ENCODE data around the gene AEBP1.
A peak's percentile ranks its signal among the peaks of the same experiment; 100 is the strongest.
"Not testable (repeated sequence)": the region's sequence is repeated elsewhere in the genome, so short reads cannot be mapped to it uniquely, and the experiment has no call there.

Gene AEBP1

DNA sequence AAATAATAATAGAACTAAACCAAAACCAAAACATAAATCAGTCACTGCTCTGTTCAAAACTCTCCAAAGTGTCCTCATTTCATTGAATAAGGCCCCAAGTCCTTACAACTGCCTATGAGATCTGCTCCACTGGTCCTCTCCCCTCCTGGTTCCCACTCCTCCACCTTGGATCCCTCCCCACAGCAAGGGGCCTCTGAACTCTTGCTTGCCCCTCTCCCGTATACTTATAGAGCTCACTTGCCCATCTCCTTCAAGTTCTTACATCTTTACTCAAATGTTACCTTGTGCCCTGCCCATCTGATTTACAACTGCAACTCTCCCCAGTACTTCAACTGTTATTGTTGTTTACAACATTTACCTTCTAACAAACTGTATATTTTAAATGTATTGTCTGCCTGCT, 18.4 kb downstream of the AEBP1 start:
- Histone ChIP-seq H3K9me3 (ENCODE audit: insufficient read depth, low read length, severe bottlenecking) (no peaks in the 10 kb centered on the region), H3K27ac (ENCODE audit: low read length) (peak overlapping the region; percentile 75), H4K20me1 (ENCODE audit: insufficient read depth, low read length) (peaks cover 21% of the 10 kb centered on the region; the same call in 1 of the 2 replicates), H3K9ac (ENCODE audit: low read depth, low read length) (peak overlapping the region; percentile 67), H2AFZ (ENCODE audit: low read depth, low read length) (no peak overlapping the region), H3K4me1 (ENCODE audit: insufficient read depth, low read length) (peaks cover 49% of the 10 kb centered on the region), H3K4me2 (ENCODE audit: insufficient read depth, low read length) (peak overlapping the region; percentile 95), H3K4me3 (ENCODE audit: low read depth in 1 of 2, low read length in 2 of 2) (peak overlapping the region; percentile 66 to 77), H3K36me3 (ENCODE audit: insufficient read depth, low read length) (peaks cover 42% of the 10 kb centered on the region), H3K79me2 (ENCODE audit: insufficient read depth, low read length) (peaks cover 54% of the 10 kb centered on the region), H3K27me3 (ENCODE audit: insufficient read depth, low read length, poor library complexity) (no peaks in the 10 kb centered on the region)
- DNase-seq (no peak), ATAC-seq (ENCODE audit: insufficient read depth, low read depth) (no peak)
- no peak for TF ChIP-seq EZH2 (IDR thresholded peaks at IDR 0.05; ENCODE audit: borderline replicate concordance, low read depth, low read length, severe bottlenecking)
- no peak for TF ChIP-seq CTCF (IDR thresholded peaks at IDR 0.05; ENCODE audit: borderline replicate concordance, extremely low read depth, low read length, poor library complexity, severe bottlenecking)

- TF ChIP-seq CTCF (IDR thresholded peaks at IDR 0.05; ENCODE audit: borderline replicate concordance, extremely low read depth, low read length, poor library complexity, severe bottlenecking) (peak; percentile 18), EZH2 (IDR thresholded peaks at IDR 0.05; ENCODE audit: borderline replicate concordance, low read depth, low read length, severe bottlenecking) (no peak)
- Histone ChIP-seq H4K20me1 (ENCODE audit: insufficient read depth, low read length) (peaks cover 15% of the 10 kb centered on the region; the same call in 1 of the 2 replicates), H3K4me1 (ENCODE audit: insufficient read depth, low read length) (peaks cover 49% of the 10 kb centered on the region), H2AFZ (ENCODE audit: low read depth, low read length) (peak within 1 kb of the TSS; percentile 82), H3K9me3 (ENCODE audit: insufficient read depth, low read length, severe bottlenecking) (no peaks in the 10 kb centered on the region), H3K9ac (ENCODE audit: low read depth, low read length) (peak within 1 kb of the TSS; percentile 67), H3K4me2 (ENCODE audit: insufficient read depth, low read length) (peak within 1 kb of the TSS; percentile 95), H3K27me3 (ENCODE audit: insufficient read depth, low read length, poor library complexity) (no peaks in the 10 kb centered on the region), H3K27ac (ENCODE audit: low read length) (peak within 1 kb of the TSS; percentile 75), H3K36me3 (ENCODE audit: insufficient read depth, low read length) (peaks cover 34% of the 10 kb centered on the region), H3K79me2 (ENCODE audit: insufficient read depth, low read length) (peaks cover 49% of the 10 kb centered on the region), H3K4me3 (ENCODE audit: low read depth in 1 of 2, low read length in 2 of 2) (peak within 1 kb of the TSS; percentile 66 to 77)
- peak; percentile 98 for ATAC-seq (ENCODE audit: insufficient read depth, low read depth)
- DNase-seq: peak; percentile 99
Observed at GRCh38 chr7:44123190-44124003, 19.3 kb downstream of the AEBP1 start, which contains the start of gene POLD2. Gene POLD2, minus strand, starts transcription at chr7:44123548. Its CDS starts 1,495 bp downstream, at chr7:44122053.

DNA sequence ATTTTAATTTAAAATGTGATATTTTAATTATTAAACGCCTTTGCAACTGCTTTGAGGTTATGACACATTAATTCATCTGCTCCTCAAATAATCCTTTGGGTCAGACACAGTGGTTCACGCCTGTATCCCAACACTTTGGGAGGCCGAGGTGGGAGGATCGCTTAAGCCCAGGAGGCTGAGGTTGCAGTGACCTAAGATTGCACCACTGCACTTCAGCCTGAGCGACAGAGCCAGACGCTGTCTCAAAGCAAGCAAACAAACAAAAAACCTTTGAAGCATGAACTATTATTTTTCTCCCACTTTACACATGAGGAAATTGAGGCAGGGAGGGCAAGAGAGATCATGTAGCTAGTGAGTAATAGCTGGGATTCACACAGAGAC, 20.7 kb downstream of the AEBP1 start:
- no peak overlapping the region for H3K27ac ChIP-seq (ENCODE audit: low read length)
- no peaks in the 10 kb centered on the region for H3K27me3 ChIP-seq (ENCODE audit: insufficient read depth, low read length, poor library complexity)
- H3K79me2 ChIP-seq (ENCODE audit: insufficient read depth, low read length): peaks cover 40% of the 10 kb centered on the region
- no peak overlapping the region for H3K4me2 ChIP-seq (ENCODE audit: insufficient read depth, low read length)
- no peaks in the 10 kb centered on the region for H3K9me3 ChIP-seq (ENCODE audit: insufficient read depth, low read length, severe bottlenecking)
- no peak for TF ChIP-seq CTCF (IDR thresholded peaks at IDR 0.05; ENCODE audit: borderline replicate concordance, extremely low read depth, low read length, poor library complexity, severe bottlenecking)
- TF ChIP-seq EZH2 (IDR thresholded peaks at IDR 0.05; ENCODE audit: borderline replicate concordance, low read depth, low read length, severe bottlenecking): no peak
- peaks cover 7% of the 10 kb centered on the region; the same call in 1 of the 2 replicates for H4K20me1 ChIP-seq (ENCODE audit: insufficient read depth, low read length)
- no peak overlapping the region for H3K4me3 ChIP-seq (ENCODE audit: low read depth in 1 of 2, low read length in 2 of 2)
- H3K4me1 ChIP-seq (ENCODE audit: insufficient read depth, low read length): peaks cover 40% of the 10 kb centered on the region
- ATAC-seq (ENCODE audit: insufficient read depth, low read depth) (no peak), DNase-seq (no peak)
- H3K9ac ChIP-seq (ENCODE audit: low read depth, low read length): no peak overlapping the region
- no peak overlapping the region for H2AFZ ChIP-seq (ENCODE audit: low read depth, low read length)
- H3K36me3 ChIP-seq (ENCODE audit: insufficient read depth, low read length): peaks cover 23% of the 10 kb centered on the region

GRCh38 chr7:44126574-44126973, 22.4 kb downstream of the AEBP1 start:
- not testable (repeated sequence) for H3K27me3 ChIP-seq (ENCODE audit: insufficient read depth, low read length, poor library complexity); H2AFZ ChIP-seq (ENCODE audit: low read depth, low read length); ATAC-seq (ENCODE audit: insufficient read depth, low read depth); H3K9me3 ChIP-seq (ENCODE audit: insufficient read depth, low read length, severe bottlenecking); H3K4me2 ChIP-seq (ENCODE audit: insufficient read depth, low read length); H3K27ac ChIP-seq (ENCODE audit: low read length); H4K20me1 ChIP-seq (ENCODE audit: insufficient read depth, low read length); H3K4me3 ChIP-seq (ENCODE audit: low read depth in 1 of 2, low read length in 2 of 2); DNase-seq; H3K9ac ChIP-seq (ENCODE audit: low read depth, low read length); H3K36me3 ChIP-seq (ENCODE audit: insufficient read depth, low read length)
- peaks cover 22% of the 10 kb centered on the region for H3K79me2 ChIP-seq (ENCODE audit: insufficient read depth, low read length)
- H3K4me1 ChIP-seq (ENCODE audit: insufficient read depth, low read length): peaks cover 22% of the 10 kb centered on the region

All from DND-41 (cell line).